Ishikawa (cell line): ENCODE measurements around the gene GRID1.

Source experiments
- CEBPB ChIP-seq: IDR thresholded peaks from 2 replicates; pipeline ENCODE4 v1.6.1; 2012
- CREB1 ChIP-seq: IDR thresholded peaks from 2 replicates; pipeline ENCODE4 v1.6.1; 2012; ENCODE audit warnings: low read depth
- EGR1 ChIP-seq: IDR thresholded peaks from 2 replicates; pipeline ENCODE4 v1.6.1; 2012
- EP300 ChIP-seq: IDR thresholded peaks from 2 replicates; pipeline ENCODE4 v1.6.1; 2012; ENCODE audit warnings: borderline replicate concordance
- FOXM1 ChIP-seq: IDR thresholded peaks from 2 replicates; pipeline ENCODE4 v1.6.1; 2012; ENCODE audit warnings: low read depth, borderline replicate concordance
- NFIC ChIP-seq: IDR thresholded peaks from 2 replicates; pipeline ENCODE4 v1.6.1; 2012
- RAD21 ChIP-seq: IDR thresholded peaks from 2 replicates; pipeline ENCODE4 v1.6.1; 2012; ENCODE audit warnings: low read depth
- TAF1 ChIP-seq: IDR thresholded peaks from 2 replicates; pipeline ENCODE4 v1.6.1; 2012; ENCODE audit warnings: low read depth, mild to moderate bottlenecking
- TCF12 ChIP-seq: IDR thresholded peaks from 2 replicates; pipeline ENCODE4 v1.6.1; 2012; ENCODE audit warnings: low read depth
- TEAD4 ChIP-seq: IDR thresholded peaks from 2 replicates; pipeline ENCODE4 v1.6.1; 2012
- YY1 ChIP-seq: IDR thresholded peaks from 2 replicates; pipeline ENCODE4 v1.6.1; 2012; ENCODE audit warnings: low read depth
- ZBTB7A ChIP-seq: IDR thresholded peaks from 2 replicates; pipeline ENCODE4 v1.6.1; 2012; ENCODE audit warnings: low read depth
- TF ChIP-seq, protein P1 (sequence below): IDR thresholded peaks from 2 replicates; pipeline ENCODE4 v1.6.1; 2012
- TF ChIP-seq, protein P2 (sequence below): IDR thresholded peaks from 2 replicates; pipeline ENCODE4 v1.6.1; 2012; ENCODE audit warnings: low read depth, mild to moderate bottlenecking
- TF ChIP-seq, protein P3 (sequence below): IDR thresholded peaks from 2 replicates; pipeline ENCODE4 v1.6.1; 2012

The GRID1 gene

DNA sequence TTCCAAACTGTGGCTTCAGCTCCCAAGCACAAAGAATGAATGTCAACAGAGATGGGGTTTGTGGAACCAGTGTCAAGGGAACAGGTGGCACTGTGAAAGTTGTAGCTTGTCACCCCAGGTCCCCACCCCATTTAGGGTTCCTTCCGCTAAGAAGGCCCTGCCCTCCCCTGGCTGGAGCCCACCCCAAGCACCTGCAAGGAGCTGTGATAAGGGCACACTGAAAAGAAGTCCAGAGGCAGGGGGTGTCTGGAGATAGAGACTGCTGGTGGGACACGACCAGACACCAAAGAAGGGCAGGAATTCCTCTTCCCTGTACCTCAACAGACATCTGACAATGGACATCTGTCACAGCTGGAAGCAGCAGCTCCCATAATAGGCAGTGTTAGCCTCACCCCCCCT is 4.5 kb downstream of the GRID1 start:
- TF ChIP-seq ZBTB7A: no peak
- TF ChIP-seq EP300: no peak
- TF ChIP-seq, protein P1, sequence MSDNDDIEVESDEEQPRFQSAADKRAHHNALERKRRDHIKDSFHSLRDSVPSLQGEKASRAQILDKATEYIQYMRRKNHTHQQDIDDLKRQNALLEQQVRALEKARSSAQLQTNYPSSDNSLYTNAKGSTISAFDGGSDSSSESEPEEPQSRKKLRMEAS: no peak
- no peak for TF ChIP-seq TEAD4
- TF ChIP-seq YY1: no peak
- TF ChIP-seq FOXM1: no peak
- no peak for TF ChIP-seq CREB1
- TF ChIP-seq, protein P2, sequence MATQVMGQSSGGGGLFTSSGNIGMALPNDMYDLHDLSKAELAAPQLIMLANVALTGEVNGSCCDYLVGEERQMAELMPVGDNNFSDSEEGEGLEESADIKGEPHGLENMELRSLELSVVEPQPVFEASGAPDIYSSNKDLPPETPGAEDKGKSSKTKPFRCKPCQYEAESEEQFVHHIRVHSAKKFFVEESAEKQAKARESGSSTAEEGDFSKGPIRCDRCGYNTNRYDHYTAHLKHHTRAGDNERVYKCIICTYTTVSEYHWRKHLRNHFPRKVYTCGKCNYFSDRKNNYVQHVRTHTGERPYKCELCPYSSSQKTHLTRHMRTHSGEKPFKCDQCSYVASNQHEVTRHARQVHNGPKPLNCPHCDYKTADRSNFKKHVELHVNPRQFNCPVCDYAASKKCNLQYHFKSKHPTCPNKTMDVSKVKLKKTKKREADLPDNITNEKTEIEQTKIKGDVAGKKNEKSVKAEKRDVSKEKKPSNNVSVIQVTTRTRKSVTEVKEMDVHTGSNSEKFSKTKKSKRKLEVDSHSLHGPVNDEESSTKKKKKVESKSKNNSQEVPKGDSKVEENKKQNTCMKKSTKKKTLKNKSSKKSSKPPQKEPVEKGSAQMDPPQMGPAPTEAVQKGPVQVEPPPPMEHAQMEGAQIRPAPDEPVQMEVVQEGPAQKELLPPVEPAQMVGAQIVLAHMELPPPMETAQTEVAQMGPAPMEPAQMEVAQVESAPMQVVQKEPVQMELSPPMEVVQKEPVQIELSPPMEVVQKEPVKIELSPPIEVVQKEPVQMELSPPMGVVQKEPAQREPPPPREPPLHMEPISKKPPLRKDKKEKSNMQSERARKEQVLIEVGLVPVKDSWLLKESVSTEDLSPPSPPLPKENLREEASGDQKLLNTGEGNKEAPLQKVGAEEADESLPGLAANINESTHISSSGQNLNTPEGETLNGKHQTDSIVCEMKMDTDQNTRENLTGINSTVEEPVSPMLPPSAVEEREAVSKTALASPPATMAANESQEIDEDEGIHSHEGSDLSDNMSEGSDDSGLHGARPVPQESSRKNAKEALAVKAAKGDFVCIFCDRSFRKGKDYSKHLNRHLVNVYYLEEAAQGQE: no peak
- TF ChIP-seq EGR1: no peak
- TF ChIP-seq TCF12: no peak

DNA sequence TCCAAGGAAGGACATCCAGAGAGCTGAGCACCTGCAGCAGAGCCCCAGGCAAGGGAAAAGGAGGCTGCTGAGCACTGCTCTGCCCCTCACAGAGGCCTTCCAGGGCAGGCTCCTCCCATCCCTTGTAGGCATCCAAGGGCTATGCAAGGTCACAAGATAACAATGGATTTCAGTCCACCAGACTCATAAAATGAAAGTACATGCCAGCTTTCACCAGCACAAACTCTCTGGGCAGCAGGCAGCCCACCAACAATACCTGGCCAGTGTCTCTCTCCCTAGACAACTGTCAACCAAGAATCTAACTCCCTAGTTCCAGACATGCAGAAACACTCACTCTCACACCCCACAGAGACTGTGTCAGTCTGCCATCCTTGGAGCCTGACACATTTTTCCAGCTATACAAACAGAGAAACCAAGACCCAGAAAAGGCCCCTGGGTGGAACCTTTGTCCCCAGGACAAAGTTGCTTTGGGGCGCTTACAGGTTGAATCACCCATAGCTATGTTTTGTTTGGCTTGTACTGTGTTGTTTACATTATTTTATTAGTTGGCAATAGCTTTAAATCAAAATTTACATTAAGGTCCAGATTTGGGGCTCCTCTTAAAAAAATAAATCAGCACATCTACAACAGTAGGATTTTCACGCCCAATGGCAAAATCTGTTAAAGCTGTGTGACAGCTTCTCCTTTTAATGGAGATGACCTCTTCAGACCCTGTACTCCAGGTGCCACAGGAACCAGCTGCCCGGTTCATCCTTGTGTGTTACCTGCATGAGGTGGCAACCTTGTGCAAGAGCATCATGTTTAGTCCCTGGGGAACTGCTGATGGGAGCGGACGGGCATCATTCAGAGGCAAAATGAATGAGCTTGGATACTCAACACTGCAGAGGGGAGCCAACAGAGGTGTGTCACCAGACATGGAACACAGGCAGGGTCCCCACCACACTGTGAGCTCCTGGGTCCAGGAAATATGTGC is 5.2 kb downstream of the GRID1 start:
- TF ChIP-seq TAF1 (no peak), ZBTB7A (no peak), FOXM1 (no peak), CREB1 (no peak), EGR1 (no peak), YY1 (no peak), TEAD4 (no peak), TCF12 (no peak), EP300 (no peak), RAD21 (no peak)
- TF ChIP-seq, protein P1: no peak

DNA sequence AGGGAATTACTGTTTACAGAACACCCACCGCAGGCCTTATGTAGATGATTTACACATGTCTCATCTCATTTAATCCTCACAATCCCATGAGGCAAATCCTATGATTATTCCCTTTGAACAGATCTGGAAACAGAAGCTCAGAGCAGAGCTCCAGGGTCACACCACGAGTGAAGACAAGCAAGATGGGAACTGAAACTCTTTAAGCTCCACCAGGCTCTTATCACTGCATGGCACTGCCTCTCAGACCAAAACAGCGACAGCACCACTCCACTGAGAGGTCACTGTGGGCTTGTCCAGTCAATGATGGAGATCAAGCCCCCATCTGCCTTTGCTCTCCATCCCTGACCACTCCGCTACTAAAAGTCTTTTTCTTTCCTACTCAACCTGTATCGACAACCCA is 5.9 kb downstream of the GRID1 start:
- no peak for TF ChIP-seq TAF1

DNA sequence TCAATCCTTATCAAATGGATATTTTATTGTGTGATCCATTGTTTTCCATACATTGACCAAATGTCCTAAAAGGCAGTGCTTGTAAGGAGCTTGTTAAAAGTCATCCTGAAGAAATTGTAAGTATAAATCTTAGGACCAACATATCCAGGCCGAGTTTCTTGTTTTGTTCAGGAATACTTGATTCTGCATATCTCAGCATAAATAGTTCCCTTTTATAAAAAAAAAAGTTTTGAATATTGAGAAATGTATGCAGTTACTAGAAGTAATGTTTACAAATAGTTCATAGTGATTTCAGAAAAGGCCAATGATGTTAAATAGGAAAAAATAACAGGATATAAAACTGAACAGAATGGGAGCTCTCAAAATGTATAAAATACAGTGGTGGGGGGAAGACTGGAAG is 6.6 kb downstream of the GRID1 start:
- TF ChIP-seq CEBPB (no peak), TCF12 (no peak), NFIC (no peak), FOXM1 (no peak), EGR1 (no peak), RAD21 (no peak), CREB1 (no peak), YY1 (no peak), TAF1 (no peak), ZBTB7A (no peak), EP300 (no peak), TEAD4 (no peak)
- TF ChIP-seq, protein P2: no peak
- TF ChIP-seq, protein P3, sequence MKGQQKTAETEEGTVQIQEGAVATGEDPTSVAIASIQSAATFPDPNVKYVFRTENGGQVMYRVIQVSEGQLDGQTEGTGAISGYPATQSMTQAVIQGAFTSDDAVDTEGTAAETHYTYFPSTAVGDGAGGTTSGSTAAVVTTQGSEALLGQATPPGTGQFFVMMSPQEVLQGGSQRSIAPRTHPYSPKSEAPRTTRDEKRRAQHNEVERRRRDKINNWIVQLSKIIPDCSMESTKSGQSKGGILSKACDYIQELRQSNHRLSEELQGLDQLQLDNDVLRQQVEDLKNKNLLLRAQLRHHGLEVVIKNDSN: no peak
- TF ChIP-seq, protein P1: no peak

DNA sequence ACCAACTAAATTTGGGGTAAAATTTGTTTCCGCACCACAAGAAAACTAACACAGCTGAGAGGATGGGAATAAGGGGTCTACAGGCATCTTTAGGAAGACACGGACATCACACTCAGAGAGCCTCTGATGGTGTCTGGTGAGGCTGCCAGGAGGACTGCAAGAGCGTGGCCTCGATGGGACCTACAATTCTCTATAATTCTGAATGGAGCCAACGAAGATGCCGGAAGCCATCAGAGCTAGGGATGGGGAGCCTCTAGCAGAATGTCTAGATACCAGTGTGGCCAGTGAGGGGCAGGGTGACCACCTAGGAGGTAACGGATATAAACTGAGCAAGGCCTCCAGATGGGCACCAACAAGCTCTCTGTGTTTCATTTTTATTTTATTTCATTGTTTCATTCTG is 7.5 kb downstream of the GRID1 start:
- TF ChIP-seq FOXM1: no peak
- TF ChIP-seq EGR1: no peak
- TF ChIP-seq, protein P3: no peak
- TF ChIP-seq CREB1: no peak
- TF ChIP-seq TAF1: no peak
- TF ChIP-seq YY1: no peak
- no peak for TF ChIP-seq NFIC
- TF ChIP-seq, protein P2: no peak
- TF ChIP-seq CEBPB: no peak
- no peak for TF ChIP-seq TEAD4
- TF ChIP-seq, protein P1: no peak
- TF ChIP-seq RAD21: no peak
- no peak for TF ChIP-seq EP300
- TF ChIP-seq TCF12: no peak
- no peak for TF ChIP-seq ZBTB7A
